HEK293 (cell line): ENCODE data around the gene METRNL.

Experiments
- GLIS2 ChIP-seq: fragments of 450-650 bp; formaldehyde crosslinking; IDR thresholded peaks from 2 replicates; pipeline ENCODE4 v1.5.1; 2016; ENCODE audit warnings: missing biosample characterization, missing genetic modification characterization
- HOXA7 ChIP-seq: sonication (generic); formaldehyde crosslinking; IDR thresholded peaks from 2 replicates; pipeline ENCODE4 v1.8.1; 2022; ENCODE audit warnings: missing genetic modification reagents, borderline replicate concordance
- IKZF3 ChIP-seq: fragments of 450-650 bp; IDR thresholded peaks from 2 replicates; pipeline ENCODE4 v1.5.0; 2018; ENCODE audit warnings: missing biosample characterization, mild to moderate bottlenecking, missing genetic modification characterization, moderate library complexity
- KLF8 ChIP-seq: fragments of 450-650 bp; formaldehyde crosslinking; IDR thresholded peaks from 2 replicates; pipeline ENCODE4 v1.5.1; 2016; ENCODE audit warnings: missing biosample characterization, missing genetic modification characterization
- MEIS1 ChIP-seq: sonication (generic); formaldehyde crosslinking; IDR thresholded peaks from 2 replicates; pipeline ENCODE4 v1.8.1; 2022; ENCODE audit warnings: missing genetic modification reagents, mild to moderate bottlenecking, borderline replicate concordance
- SCRT2 ChIP-seq: fragments of 450-650 bp; formaldehyde crosslinking; IDR thresholded peaks from 2 replicates; pipeline ENCODE4 v1.5.1; 2016; ENCODE audit warnings: missing biosample characterization, missing genetic modification characterization
- ZBTB17 ChIP-seq: fragments of 450-650 bp; formaldehyde crosslinking; IDR thresholded peaks from 2 replicates; pipeline ENCODE4 v1.5.1; 2016; ENCODE audit warnings: missing biosample characterization, missing genetic modification characterization
- ZBTB21 ChIP-seq: fragments of 450-650 bp; formaldehyde crosslinking; IDR thresholded peaks from 2 replicates; pipeline ENCODE4 v1.5.1; 2017; ENCODE audit warnings: missing biosample characterization, missing genetic modification characterization
- ZBTB48 ChIP-seq: fragments of 450-650 bp; formaldehyde crosslinking; IDR thresholded peaks from 2 replicates; pipeline ENCODE4 v1.5.1; 2016; ENCODE audit warnings: missing biosample characterization, missing genetic modification characterization
- ZBTB8A ChIP-seq: fragments of 450-650 bp; formaldehyde crosslinking; IDR thresholded peaks from 2 replicates; pipeline ENCODE4 v1.5.1; 2016; ENCODE audit warnings: missing biosample characterization, missing genetic modification characterization
- ZFHX2 ChIP-seq: fragments of 450-650 bp; formaldehyde crosslinking; conservative IDR thresholded peaks from 2 replicates; pipeline ENCODE4 v1.5.1; 2016; ENCODE audit warnings: missing biosample characterization, missing genetic modification characterization
- ZIC2 ChIP-seq: fragments of 450-650 bp; formaldehyde crosslinking; IDR thresholded peaks from 2 replicates; pipeline ENCODE4 v1.5.1; 2016; ENCODE audit warnings: missing biosample characterization, missing genetic modification characterization
- ZNF121 ChIP-seq: fragments of 450-650 bp; formaldehyde crosslinking; IDR thresholded peaks from 2 replicates; pipeline ENCODE4 v1.5.1; 2016; ENCODE audit warnings: missing biosample characterization, missing genetic modification characterization
- ZNF138 ChIP-seq: fragments of 450-650 bp; formaldehyde crosslinking; IDR thresholded peaks from 2 replicates; pipeline ENCODE4 v1.5.1; 2016; ENCODE audit warnings: missing biosample characterization, missing genetic modification characterization, borderline replicate concordance
- ZNF146 ChIP-seq: fragments of 450-650 bp; formaldehyde crosslinking; IDR thresholded peaks from 2 replicates; pipeline ENCODE4 v1.5.1; 2016; ENCODE audit warnings: missing biosample characterization, missing genetic modification characterization
- ZNF155 ChIP-seq: fragments of 450-650 bp; formaldehyde crosslinking; IDR thresholded peaks from 2 replicates; pipeline ENCODE4 v1.5.1; 2016; ENCODE audit warnings: missing biosample characterization, missing genetic modification characterization
- ZNF174 ChIP-seq: fragments of 450-650 bp; formaldehyde crosslinking; IDR thresholded peaks from 2 replicates; pipeline ENCODE4 v1.5.0; 2017; ENCODE audit warnings: missing biosample characterization, mild to moderate bottlenecking, missing genetic modification characterization
- ZNF211 ChIP-seq: fragments of 450-650 bp; formaldehyde crosslinking; IDR thresholded peaks from 2 replicates; pipeline ENCODE4 v1.5.1; 2016; ENCODE audit warnings: low read depth, missing biosample characterization, missing genetic modification characterization
- ZNF23 ChIP-seq: fragments of 450-650 bp; formaldehyde crosslinking; IDR thresholded peaks from 2 replicates; pipeline ENCODE4 v1.5.1; 2016; ENCODE audit warnings: missing biosample characterization, missing genetic modification characterization, borderline replicate concordance
- ZNF239 ChIP-seq: fragments of 450-650 bp; formaldehyde crosslinking; IDR thresholded peaks from 2 replicates; pipeline ENCODE4 v1.5.1; 2016; ENCODE audit warnings: missing biosample characterization, missing genetic modification characterization
- ZNF341 ChIP-seq: fragments of 450-650 bp; formaldehyde crosslinking; IDR thresholded peaks from 2 replicates; pipeline ENCODE4; 2016; ENCODE audit warnings: low read depth, missing biosample characterization, missing genetic modification characterization
- ZNF354C ChIP-seq: fragments of 450-650 bp; formaldehyde crosslinking; IDR thresholded peaks from 2 replicates; pipeline ENCODE4 v1.5.1; 2016; ENCODE audit warnings: missing biosample characterization, missing genetic modification characterization, low read depth, borderline replicate concordance
- ZNF394 ChIP-seq: fragments of 450-650 bp; formaldehyde crosslinking; IDR thresholded peaks from 2 replicates; pipeline ENCODE4 v1.5.1; 2016; ENCODE audit warnings: missing biosample characterization, missing genetic modification characterization, mild to moderate bottlenecking, moderate library complexity, borderline replicate concordance
- ZNF488 ChIP-seq: fragments of 450-650 bp; formaldehyde crosslinking; IDR thresholded peaks from 2 replicates; pipeline ENCODE4 v1.5.1; 2016; ENCODE audit warnings: missing biosample characterization, missing genetic modification characterization
- ZNF518A ChIP-seq: fragments of 450-650 bp; formaldehyde crosslinking; conservative IDR thresholded peaks from 2 replicates; pipeline ENCODE4 v1.5.1; 2016; ENCODE audit warnings: low read depth, missing biosample characterization, missing genetic modification characterization
- ZNF521 ChIP-seq: fragments of 450-650 bp; formaldehyde crosslinking; IDR thresholded peaks from 2 replicates; pipeline ENCODE4 v1.5.1; 2017; ENCODE audit warnings: missing biosample characterization, mild to moderate bottlenecking, missing genetic modification characterization
- ZNF658 ChIP-seq: fragments of 450-650 bp; formaldehyde crosslinking; IDR thresholded peaks from 2 replicates; pipeline ENCODE4; 2016; ENCODE audit warnings: missing biosample characterization, missing genetic modification characterization
- ZNF776 ChIP-seq: fragments of 450-650 bp; formaldehyde crosslinking; IDR thresholded peaks from 2 replicates; pipeline ENCODE4 v1.5.0; 2017; ENCODE audit warnings: missing biosample characterization, missing genetic modification characterization, borderline replicate concordance
- ZNF830 ChIP-seq: fragments of 450-650 bp; IDR thresholded peaks from 2 replicates; pipeline ENCODE4 v1.5.0; 2018; ENCODE audit warnings: missing biosample characterization, missing genetic modification characterization, low read depth, mild to moderate bottlenecking, moderate library complexity
- ZSCAN23 ChIP-seq: fragments of 450-650 bp; formaldehyde crosslinking; IDR thresholded peaks from 2 replicates; pipeline ENCODE4 v1.5.1; 2016; ENCODE audit warnings: missing biosample characterization, missing genetic modification characterization
- TF ChIP-seq, protein P1 (sequence below): fragments of 450-650 bp; formaldehyde crosslinking; IDR thresholded peaks from 2 replicates; pipeline ENCODE4 v1.5.1; 2016; ENCODE audit warnings: missing biosample characterization, missing genetic modification characterization
- TF ChIP-seq, protein P2 (sequence below): fragments of 450-650 bp; formaldehyde crosslinking; IDR thresholded peaks from 2 replicates; pipeline ENCODE4 v1.5.1; 2016; ENCODE audit warnings: missing biosample characterization, missing genetic modification characterization

The METRNL gene

DNA sequence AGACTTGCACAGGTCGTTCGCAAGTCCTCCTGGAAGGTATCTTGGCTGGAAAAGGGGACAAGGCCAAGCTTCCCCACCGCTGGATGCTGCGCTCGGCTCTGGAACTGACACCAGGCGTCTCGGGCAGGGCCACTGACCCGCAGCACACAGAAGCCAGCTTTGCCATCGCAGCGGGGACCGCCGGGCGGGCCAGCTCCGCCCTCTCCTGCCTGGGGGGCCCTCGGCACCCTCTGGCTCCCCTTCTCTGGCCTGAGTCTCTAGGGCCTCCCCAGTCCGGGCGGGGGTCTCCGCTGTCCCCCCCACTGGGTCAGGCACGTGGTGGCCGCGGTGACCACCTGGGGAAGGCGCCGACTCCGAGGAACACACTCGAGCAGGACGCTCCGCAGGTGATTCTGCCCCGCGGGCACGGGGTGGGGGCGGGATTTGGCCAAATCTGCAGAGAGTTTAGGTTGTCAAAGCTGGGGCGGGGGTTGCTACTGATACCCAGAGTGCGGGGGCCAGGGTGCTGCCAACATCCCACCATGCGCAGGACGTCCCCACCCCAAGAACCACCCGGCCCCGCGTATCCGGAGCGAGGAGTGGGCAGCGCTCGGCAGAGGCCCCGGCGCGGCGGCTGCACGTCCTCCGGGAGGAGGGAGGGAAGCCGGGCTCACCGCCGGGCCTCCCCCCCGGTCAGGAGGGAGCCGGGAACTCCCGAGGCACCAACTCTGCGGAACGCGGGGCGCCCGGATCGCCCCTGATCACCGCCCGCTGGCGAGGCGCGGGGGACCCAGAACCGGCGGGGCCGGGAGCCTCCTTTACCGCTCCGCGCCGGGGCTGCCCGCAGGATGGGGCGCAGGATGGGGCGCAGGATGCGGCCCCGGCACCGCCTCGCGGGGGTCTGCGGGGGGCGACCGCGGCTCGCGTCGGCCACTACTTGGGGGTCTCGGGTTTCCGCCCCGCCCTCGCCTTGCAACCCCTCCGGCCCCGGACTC is 744 bp upstream of the METRNL start (continued):
- no peak for TF ChIP-seq ZNF354C (tag by site-specific recombination)
- TF ChIP-seq ZBTB17 = no peak
- TF ChIP-seq ZNF174 (tag by site-specific recombination) = no peak
- TF ChIP-seq ZNF518A (tag by site-specific recombination) = no peak
- TF ChIP-seq ZNF521 (tag by site-specific recombination) = no peak
- no peak for TF ChIP-seq ZNF830
- TF ChIP-seq ZNF121 = no peak
- no peak for TF ChIP-seq IKZF3
- TF ChIP-seq, protein P1, sequence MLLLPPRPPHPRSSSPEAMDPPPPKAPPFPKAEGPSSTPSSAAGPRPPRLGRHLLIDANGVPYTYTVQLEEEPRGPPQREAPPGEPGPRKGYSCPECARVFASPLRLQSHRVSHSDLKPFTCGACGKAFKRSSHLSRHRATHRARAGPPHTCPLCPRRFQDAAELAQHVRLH = no peak
- TF ChIP-seq MEIS1 (CRISPR knock-in tag) = no peak
- TF ChIP-seq ZNF138 (tag by site-specific recombination) = no peak
- TF ChIP-seq SCRT2 (tag by site-specific recombination) = peak; percentile 84
- no peak for TF ChIP-seq HOXA7 (CRISPR knock-in tag)
- no peak for TF ChIP-seq ZBTB48 (tag by site-specific recombination)
- TF ChIP-seq ZNF776 (tag by site-specific recombination) = no peak
- TF ChIP-seq ZNF239 (tag by site-specific recombination) = no peak
- peak; percentile 83 for TF ChIP-seq GLIS2
- TF ChIP-seq ZSCAN23 (tag by site-specific recombination) = no peak
- TF ChIP-seq ZBTB8A (tag by site-specific recombination) = no peak; the same call in none of the 2 replicates
- peak; percentile 71 for TF ChIP-seq ZFHX2
- no peak for TF ChIP-seq ZNF658 (tag by site-specific recombination)
- 0 out of 2 replicates have a peak, but pooled peaks have one; percentile 11 for TF ChIP-seq KLF8
- no peak for TF ChIP-seq ZNF211 (tag by site-specific recombination)
- TF ChIP-seq ZNF146 (tag by site-specific recombination) = no peak
- no peak for TF ChIP-seq ZNF394 (tag by site-specific recombination)
- TF ChIP-seq ZBTB21 (tag by site-specific recombination) = no peak
- TF ChIP-seq ZIC2 = peak; percentile 95
- no peak for TF ChIP-seq ZNF488 (tag by site-specific recombination)
- peak; percentile 42; the same call in 1 of the 2 replicates for TF ChIP-seq ZNF341 (tag by site-specific recombination)
- TF ChIP-seq, protein P2, sequence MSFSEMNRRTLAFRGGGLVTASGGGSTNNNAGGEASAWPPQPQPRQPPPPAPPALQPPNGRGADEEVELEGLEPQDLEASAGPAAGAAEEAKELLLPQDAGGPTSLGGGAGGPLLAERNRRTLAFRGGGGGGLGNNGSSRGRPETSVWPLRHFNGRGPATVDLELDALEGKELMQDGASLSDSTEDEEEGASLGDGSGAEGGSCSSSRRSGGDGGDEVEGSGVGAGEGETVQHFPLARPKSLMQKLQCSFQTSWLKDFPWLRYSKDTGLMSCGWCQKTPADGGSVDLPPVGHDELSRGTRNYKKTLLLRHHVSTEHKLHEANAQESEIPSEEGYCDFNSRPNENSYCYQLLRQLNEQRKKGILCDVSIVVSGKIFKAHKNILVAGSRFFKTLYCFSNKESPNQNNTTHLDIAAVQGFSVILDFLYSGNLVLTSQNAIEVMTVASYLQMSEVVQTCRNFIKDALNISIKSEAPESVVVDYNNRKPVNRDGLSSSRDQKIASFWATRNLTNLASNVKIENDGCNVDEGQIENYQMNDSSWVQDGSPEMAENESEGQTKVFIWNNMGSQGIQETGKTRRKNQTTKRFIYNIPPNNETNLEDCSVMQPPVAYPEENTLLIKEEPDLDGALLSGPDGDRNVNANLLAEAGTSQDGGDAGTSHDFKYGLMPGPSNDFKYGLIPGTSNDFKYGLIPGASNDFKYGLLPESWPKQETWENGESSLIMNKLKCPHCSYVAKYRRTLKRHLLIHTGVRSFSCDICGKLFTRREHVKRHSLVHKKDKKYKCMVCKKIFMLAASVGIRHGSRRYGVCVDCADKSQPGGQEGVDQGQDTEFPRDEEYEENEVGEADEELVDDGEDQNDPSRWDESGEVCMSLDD = peak; percentile 35; the same call in 1 of the 2 replicates
- TF ChIP-seq ZNF23 (tag by site-specific recombination) = no peak
- no peak for TF ChIP-seq ZNF155 (tag by site-specific recombination)
